T-helper 22 cell (primary cell): ENCODE data around the gene ENG.
"Not testable (repeated sequence)": the region's sequence is repeated elsewhere in the genome, so short reads cannot be mapped to it uniquely, and the experiment has no call there.

Experiments
- DNase-seq: peaks from one replicate; pipeline ENCODE4 v3.0.0-alpha.2; 2020; ENCODE audit warnings: low read depth

The ENG gene

GRCh38 chr9:127863191-127863621, 8.7 kb upstream of the ENG start:
- no peak for DNase-seq

- DNase-seq = no peak
Measured at GRCh38 chr9:127862075-127863011, 7.9 kb upstream of the ENG start.

GRCh38 chr9:127860779-127861178, 6.3 kb upstream of the ENG start:
- DNase-seq = no peak

- no peak for DNase-seq
Measured at GRCh38 chr9:127860260-127860659, 5.8 kb upstream of the ENG start.

- no peak for DNase-seq
Measured at GRCh38 chr9:127858041-127858512, 3.6 kb upstream of the ENG start.

GRCh38 chr9:127857278-127857677, 2.8 kb upstream of the ENG start:
- no peak for DNase-seq

GRCh38 chr9:127856729-127857116, 2.3 kb upstream of the ENG start:
- DNase-seq = no peak

GRCh38 chr9:127856094-127856728, 1.8 kb upstream of the ENG start:
- DNase-seq = no peak

GRCh38 chr9:127855522-127855921, 1.1 kb upstream of the ENG start:
- no peak for DNase-seq

- DNase-seq = no peak
Measured at GRCh38 chr9:127854960-127855359, 502 bp upstream of the ENG start.

- no peak for DNase-seq
Measured at GRCh38 chr9:127853312-127854183, 910 bp downstream of the ENG start.

GRCh38 chr9:127852829-127853228, 1.6 kb downstream of the ENG start:
- no peak for DNase-seq

- DNase-seq = no peak
Measured at GRCh38 chr9:127850286-127850830, 4.1 kb downstream of the ENG start.

- no peak for DNase-seq
Measured at GRCh38 chr9:127848756-127849504, 5.5 kb downstream of the ENG start.

- no peak for DNase-seq
Measured at GRCh38 chr9:127847833-127848755, 6.4 kb downstream of the ENG start.

- no peak for DNase-seq
Measured at GRCh38 chr9:127847178-127847510, 7.3 kb downstream of the ENG start.

- DNase-seq = no peak
Measured at GRCh38 chr9:127846443-127847177, 7.8 kb downstream of the ENG start.

GRCh38 chr9:127845619-127846018, 8.8 kb downstream of the ENG start:
- DNase-seq = not testable (repeated sequence)

- no peak for DNase-seq
Measured at GRCh38 chr9:127844821-127845359, 9.6 kb downstream of the ENG start.
